Measurements from ENCODE around the gene ESPN.

Gene ESPN

GRCh38 chr1:6490181-6491080 is 65.9 kb downstream of the ESPN start (continued):
- peak; percentile 77; the same call in 1 of the 2 replicates for TF ChIP-seq PATZ1 (tag by site-specific recombination; IDR thresholded peaks at IDR 0.05)
- peak; percentile 74 for TF ChIP-seq SP7 (tag by site-specific recombination; IDR thresholded peaks at IDR 0.05)
- peak; percentile 88 for TF ChIP-seq ZNF2 (tag by site-specific recombination; IDR thresholded peaks at IDR 0.05)

GRCh38 chr1:6491081-6491449 is 66.5 kb downstream of the ESPN start:
- Histone ChIP-seq H3K27ac (ENCODE audit: extremely low read depth, low read depth, low read length) (peak overlapping the region; percentile 67; the same call in 1 of the 2 replicates), H3K4me3 (ENCODE audit: low read depth, low read length) (peak overlapping the region; percentile 72), H3K9me3 (ENCODE audit: control insufficient read depth, insufficient read depth, low read depth, low read length) (no peaks in the 10 kb centered on the region), H3K36me3 (ENCODE audit: control insufficient read depth in 2 of 2, insufficient read depth in 1 of 2, low read length in 2 of 2) (peaks cover 0 to 3% of the 10 kb centered on the region in 2 experiments; a peak in 1 of 3 replicates), H3K4me1 (ENCODE audit: control insufficient read depth, insufficient read depth, low read length) (no peaks in the 10 kb centered on the region)
- ChIA-PET POLR2A (interaction anchor here (0.7 to 2.0 kb wide), 6 partner anchors 9 to 258 kb away, joined by 3 to 5 read pairs (median 4); partner anchors contain the start of gene NOL9), CTCF (interaction anchor here (0.8 to 3.6 kb wide), 11 partner anchors 8 to 246 kb away, joined by 3 to 40 read pairs (median 6); no protein-coding TSS in a partner anchor)
- no peak for TF ChIP-seq ZNF324 (tag by site-specific recombination; IDR thresholded peaks at IDR 0.05)
- 0 out of 2 replicates have a peak, but pooled peaks have one; percentile 18 for TF ChIP-seq PRDM4 (tag by site-specific recombination; IDR thresholded peaks at IDR 0.05)
- TF ChIP-seq ZBTB8A (tag by site-specific recombination; IDR thresholded peaks at IDR 0.05), result 0 out of 2 replicates have a peak, but pooled peaks have one; percentile 7
- peak; percentile 18 for TF ChIP-seq ZNF692 (tag by site-specific recombination; IDR thresholded peaks at IDR 0.05)
- TF ChIP-seq ZNF707 (tag by site-specific recombination; IDR thresholded peaks at IDR 0.05), result no peak
- no peak for TF ChIP-seq ZNF354C (tag by site-specific recombination; IDR thresholded peaks at IDR 0.05; ENCODE audit: borderline replicate concordance, low read depth)
- TF ChIP-seq ZNF530 (tag by site-specific recombination; IDR thresholded peaks at IDR 0.05; ENCODE audit: low read depth), result no peak
- TF ChIP-seq ZBTB6 (tag by site-specific recombination; IDR thresholded peaks at IDR 0.05), result no peak
- TF ChIP-seq WT1 (tag by site-specific recombination; IDR thresholded peaks at IDR 0.05), result no peak
- no peak for TF ChIP-seq ZNF621 (tag by site-specific recombination; IDR thresholded peaks at IDR 0.05)
- TF ChIP-seq ZBTB20 (tag by site-specific recombination; IDR thresholded peaks at IDR 0.05), result peak; percentile 76
